Measurements from ENCODE around the gene ASCC1. TPM values are rescaled to one million over a fixed set of nuclear protein-coding genes. Genes with fewer than 3 reads are reported as not detected.

ASCC1 gene
- polyA plus RNA-seq, 2 of the 4 experiments (the other 2 are of a cell fraction): 56.5 to 82.3 TPM

GRCh38 chr10:72164617-72165016, 51.5 kb downstream of the ASCC1 start:
- Histone ChIP-seq H3K4me3 (no peak overlapping the region), H3K4me2 (no peak overlapping the region), H3K27ac (no peak overlapping the region), H3K4me1 (peaks cover 43% of the 10 kb centered on the region), H3K9me3 (no peaks in the 10 kb centered on the region)
- TF ChIP-seq EHMT2 (IDR thresholded peaks at IDR 0.05; ENCODE audit: low read depth): no peak
- TF ChIP-seq TP53 (CRISPR knock-in tag; IDR thresholded peaks at IDR 0.05): no peak
- TF ChIP-seq MAZ (IDR thresholded peaks at IDR 0.05; ENCODE audit: borderline replicate concordance, low read depth, low read length): no peak
- TF ChIP-seq MAX (IDR thresholded peaks at IDR 0.05): no peak
- no peak for TF ChIP-seq HOXB5 (CRISPR knock-in tag; IDR thresholded peaks at IDR 0.05)
- TF ChIP-seq, protein P1, sequence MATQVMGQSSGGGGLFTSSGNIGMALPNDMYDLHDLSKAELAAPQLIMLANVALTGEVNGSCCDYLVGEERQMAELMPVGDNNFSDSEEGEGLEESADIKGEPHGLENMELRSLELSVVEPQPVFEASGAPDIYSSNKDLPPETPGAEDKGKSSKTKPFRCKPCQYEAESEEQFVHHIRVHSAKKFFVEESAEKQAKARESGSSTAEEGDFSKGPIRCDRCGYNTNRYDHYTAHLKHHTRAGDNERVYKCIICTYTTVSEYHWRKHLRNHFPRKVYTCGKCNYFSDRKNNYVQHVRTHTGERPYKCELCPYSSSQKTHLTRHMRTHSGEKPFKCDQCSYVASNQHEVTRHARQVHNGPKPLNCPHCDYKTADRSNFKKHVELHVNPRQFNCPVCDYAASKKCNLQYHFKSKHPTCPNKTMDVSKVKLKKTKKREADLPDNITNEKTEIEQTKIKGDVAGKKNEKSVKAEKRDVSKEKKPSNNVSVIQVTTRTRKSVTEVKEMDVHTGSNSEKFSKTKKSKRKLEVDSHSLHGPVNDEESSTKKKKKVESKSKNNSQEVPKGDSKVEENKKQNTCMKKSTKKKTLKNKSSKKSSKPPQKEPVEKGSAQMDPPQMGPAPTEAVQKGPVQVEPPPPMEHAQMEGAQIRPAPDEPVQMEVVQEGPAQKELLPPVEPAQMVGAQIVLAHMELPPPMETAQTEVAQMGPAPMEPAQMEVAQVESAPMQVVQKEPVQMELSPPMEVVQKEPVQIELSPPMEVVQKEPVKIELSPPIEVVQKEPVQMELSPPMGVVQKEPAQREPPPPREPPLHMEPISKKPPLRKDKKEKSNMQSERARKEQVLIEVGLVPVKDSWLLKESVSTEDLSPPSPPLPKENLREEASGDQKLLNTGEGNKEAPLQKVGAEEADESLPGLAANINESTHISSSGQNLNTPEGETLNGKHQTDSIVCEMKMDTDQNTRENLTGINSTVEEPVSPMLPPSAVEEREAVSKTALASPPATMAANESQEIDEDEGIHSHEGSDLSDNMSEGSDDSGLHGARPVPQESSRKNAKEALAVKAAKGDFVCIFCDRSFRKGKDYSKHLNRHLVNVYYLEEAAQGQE (IDR thresholded peaks at IDR 0.05): no peak
- no peak for TF ChIP-seq NR3C1 (IDR thresholded peaks at IDR 0.05)
- no peak for TF ChIP-seq HDAC2 (IDR thresholded peaks at IDR 0.05)
- TF ChIP-seq RARB (CRISPR knock-in tag; IDR thresholded peaks at IDR 0.05): no peak
- no peak for TF ChIP-seq HOXA7 (CRISPR knock-in tag; IDR thresholded peaks at IDR 0.05)
- TF ChIP-seq ZSCAN20 (CRISPR knock-in tag; IDR thresholded peaks at IDR 0.05): no peak
- no peak for TF ChIP-seq ZFP36 (IDR thresholded peaks at IDR 0.05; ENCODE audit: borderline replicate concordance, partially characterized antibody)
- TF ChIP-seq NFE2L2 (conservative IDR thresholded peaks at IDR 0.05; ENCODE audit: low read length): no peak
- no peak for TF ChIP-seq CBX8 (IDR thresholded peaks at IDR 0.05)
- 76% methylated on average over 2 of the region's 2 CpGs for WGBS (ENCODE audit: missing lambda C conversion rate)
- ATAC-seq (no peak), FAIRE-seq (no peak), DNase-seq (ENCODE audit: low read depth in 1 of 2, low spot score in 1 of 2) (no peak)
- POLR2A ChIA-PET: no interaction called here
- CTCF ChIA-PET: interaction anchor here (0.7 kb wide), 1 partner anchor 9 kb away, joined by 3 read pairs; no protein-coding TSS in a partner anchor

GRCh38 chr10:72162978-72163377, 53.1 kb downstream of the ASCC1 start:
- Histone ChIP-seq H3K9me3 (no peaks in the 10 kb centered on the region), H3K27ac (peak overlapping the region; percentile 26 to 55; a peak in 4 of 6 replicates), H3K4me2 (peak overlapping the region; percentile 4; the same call in 1 of the 3 replicates), H3K4me1 (peaks cover 27% of the 10 kb centered on the region), H3K4me3 (no peak overlapping the region)
- 83% methylated on average over 1 of the region's 1 CpG for WGBS (ENCODE audit: missing lambda C conversion rate)
- DNase-seq (ENCODE audit: low read depth in 1 of 2, low spot score in 1 of 2) (no peak), ATAC-seq (no peak; a peak in 1 of 6 replicates), FAIRE-seq (no peak)
- TF ChIP-seq FOSL2 (IDR thresholded peaks at IDR 0.05): 0 out of 2 replicates have a peak, but pooled peaks have one; percentile 18
- peak; percentile 39; the same call in 1 of the 2 replicates for TF ChIP-seq FOSL2 (CRISPR knock-in tag; IDR thresholded peaks at IDR 0.05)
- no peak for TF ChIP-seq RFX5 (IDR thresholded peaks at IDR 0.05)
- no peak for TF ChIP-seq CHD4 (IDR thresholded peaks at IDR 0.05; ENCODE audit: borderline replicate concordance)
- TF ChIP-seq PBX3 (IDR thresholded peaks at IDR 0.05): no peak
- TF ChIP-seq TP53 (CRISPR knock-in tag; IDR thresholded peaks at IDR 0.05): no peak
- no peak for TF ChIP-seq ZNF302 (CRISPR knock-in tag; IDR thresholded peaks at IDR 0.05)
- no peak for TF ChIP-seq TFCP2L1 (CRISPR knock-in tag; IDR thresholded peaks at IDR 0.05)
- POLR2A ChIA-PET: no interaction called here
- CTCF ChIA-PET: no interaction called here

- Histone ChIP-seq H3K4me3 (no peak overlapping the region), H3K4me1 (peaks cover 5% of the 10 kb centered on the region; the same call in 2 of the 3 replicates), H3K4me2 (no peak overlapping the region), H3K27ac (no peak overlapping the region), H3K9me3 (no peaks in the 10 kb centered on the region)
- CTCF ChIA-PET: no interaction called here
- no peak for FAIRE-seq
- no peak for ATAC-seq
- POLR2A ChIA-PET: no interaction called here
- 91% methylated on average over 9 of the region's 9 CpGs for WGBS (ENCODE audit: missing lambda C conversion rate)
- DNase-seq (ENCODE audit: low read depth in 1 of 2, low spot score in 1 of 2): no peak
- no peak for TF ChIP-seq MYC (IDR thresholded peaks at IDR 0.05; ENCODE audit: borderline replicate concordance, low read length)
- no peak for TF ChIP-seq CTCF (IDR thresholded peaks at IDR 0.05)
- TF ChIP-seq GATA3 (IDR thresholded peaks at IDR 0.05; ENCODE audit: borderline replicate concordance): no peak
- no peak for TF ChIP-seq POLR2A (IDR thresholded peaks at IDR 0.05; ENCODE audit: low read length)
- TF ChIP-seq ZNF302 (CRISPR knock-in tag; IDR thresholded peaks at IDR 0.05): no peak
- no peak for TF ChIP-seq KDM1A (IDR thresholded peaks at IDR 0.05; ENCODE audit: low read depth)
- TF ChIP-seq RAD21 (conservative IDR thresholded peaks at IDR 0.05 in 1 of 2, IDR thresholded peaks at IDR 0.05 in 1 of 2): no peak
- no peak for TF ChIP-seq PBX3 (IDR thresholded peaks at IDR 0.05)
- no peak for TF ChIP-seq RARB (CRISPR knock-in tag; IDR thresholded peaks at IDR 0.05)
These were observed 57.9 kb downstream of the ASCC1 start for GRCh38 chr10:72158176-72158575.
